Measurements from ENCODE around the gene CDKAL1.

The CDKAL1 gene

GRCh38 chr6:20559924-20560551 is 25.8 kb downstream of the CDKAL1 start:
- H3K27ac ChIP-seq (ENCODE audit: low read length), result no peak overlapping the region
- no peak overlapping the region for H3K4me2 ChIP-seq (ENCODE audit: insufficient read depth, low read length)
- no peak overlapping the region for H3K9ac ChIP-seq (ENCODE audit: low read depth, low read length)
- ATAC-seq (ENCODE audit: insufficient read depth, low read depth), result no peak
- no peak overlapping the region for H2AFZ ChIP-seq (ENCODE audit: low read depth, low read length)
- no peaks in the 10 kb centered on the region for H3K9me3 ChIP-seq (ENCODE audit: insufficient read depth, low read length, severe bottlenecking)
- peaks cover 6% of the 10 kb centered on the region; the same call in 1 of the 2 replicates for H3K36me3 ChIP-seq (ENCODE audit: insufficient read depth, low read length)
- H3K4me1 ChIP-seq (ENCODE audit: insufficient read depth, low read length), result peaks cover 11% of the 10 kb centered on the region
- DNase-seq, result no peak
- TF ChIP-seq EZH2 (IDR thresholded peaks at IDR 0.05; ENCODE audit: borderline replicate concordance, low read depth, low read length, severe bottlenecking) (no peak), CTCF (IDR thresholded peaks at IDR 0.05; ENCODE audit: borderline replicate concordance, extremely low read depth, low read length, poor library complexity, severe bottlenecking) (peak; percentile 37)
- H3K27me3 ChIP-seq (ENCODE audit: insufficient read depth, low read length, poor library complexity), result no peaks in the 10 kb centered on the region
- peaks cover 17% of the 10 kb centered on the region for H3K79me2 ChIP-seq (ENCODE audit: insufficient read depth, low read length)
- H3K4me3 ChIP-seq (ENCODE audit: low read depth in 1 of 2, low read length in 2 of 2), result no peak overlapping the region
- no peaks in the 10 kb centered on the region for H4K20me1 ChIP-seq (ENCODE audit: insufficient read depth, low read length)

- ATAC-seq (ENCODE audit: insufficient read depth, low read depth) (no peak), DNase-seq (no peak)
- H3K9ac ChIP-seq (ENCODE audit: low read depth, low read length), result no peak overlapping the region
- H4K20me1 ChIP-seq (ENCODE audit: insufficient read depth, low read length), result no peaks in the 10 kb centered on the region
- no peak overlapping the region for H2AFZ ChIP-seq (ENCODE audit: low read depth, low read length)
- peaks cover 3% of the 10 kb centered on the region; the same call in 1 of the 2 replicates for H3K36me3 ChIP-seq (ENCODE audit: insufficient read depth, low read length)
- peaks cover 23% of the 10 kb centered on the region for H3K4me1 ChIP-seq (ENCODE audit: insufficient read depth, low read length)
- no peaks in the 10 kb centered on the region for H3K27me3 ChIP-seq (ENCODE audit: insufficient read depth, low read length, poor library complexity)
- no peak overlapping the region for H3K4me3 ChIP-seq (ENCODE audit: low read depth in 1 of 2, low read length in 2 of 2)
- TF ChIP-seq CTCF (IDR thresholded peaks at IDR 0.05; ENCODE audit: borderline replicate concordance, extremely low read depth, low read length, poor library complexity, severe bottlenecking) (no peak), EZH2 (IDR thresholded peaks at IDR 0.05; ENCODE audit: borderline replicate concordance, low read depth, low read length, severe bottlenecking) (no peak)
- peaks cover 33% of the 10 kb centered on the region for H3K79me2 ChIP-seq (ENCODE audit: insufficient read depth, low read length)
- no peaks in the 10 kb centered on the region for H3K9me3 ChIP-seq (ENCODE audit: insufficient read depth, low read length, severe bottlenecking)
- no peak overlapping the region for H3K4me2 ChIP-seq (ENCODE audit: insufficient read depth, low read length)
- H3K27ac ChIP-seq (ENCODE audit: low read length), result no peak overlapping the region
Observed at GRCh38 chr6:20563377-20563776, 29.1 kb downstream of the CDKAL1 start.

- H3K9ac ChIP-seq (ENCODE audit: low read depth, low read length), result peak overlapping the region; percentile 44
- H3K4me2 ChIP-seq (ENCODE audit: insufficient read depth, low read length), result peak overlapping the region; percentile 52
- TF ChIP-seq EZH2 (IDR thresholded peaks at IDR 0.05; ENCODE audit: borderline replicate concordance, low read depth, low read length, severe bottlenecking), result no peak
- TF ChIP-seq CTCF (IDR thresholded peaks at IDR 0.05; ENCODE audit: borderline replicate concordance, extremely low read depth, low read length, poor library complexity, severe bottlenecking), result peak; percentile 77
- peaks cover 3% of the 10 kb centered on the region; the same call in 1 of the 2 replicates for H3K36me3 ChIP-seq (ENCODE audit: insufficient read depth, low read length)
- H3K27ac ChIP-seq (ENCODE audit: low read length), result peak overlapping the region; percentile 74
- DNase-seq, result no peak
- no peak for ATAC-seq (ENCODE audit: insufficient read depth, low read depth)
- peaks cover 23% of the 10 kb centered on the region for H3K4me1 ChIP-seq (ENCODE audit: insufficient read depth, low read length)
- H3K79me2 ChIP-seq (ENCODE audit: insufficient read depth, low read length), result peaks cover 37% of the 10 kb centered on the region
- no peak overlapping the region for H2AFZ ChIP-seq (ENCODE audit: low read depth, low read length)
- H3K9me3 ChIP-seq (ENCODE audit: insufficient read depth, low read length, severe bottlenecking), result no peaks in the 10 kb centered on the region
- H3K4me3 ChIP-seq (ENCODE audit: low read depth in 1 of 2, low read length in 2 of 2), result peak overlapping the region in 1 of 2 experiments; percentile 4; a peak in 1 of 4 replicates
- H4K20me1 ChIP-seq (ENCODE audit: insufficient read depth, low read length), result no peaks in the 10 kb centered on the region
- H3K27me3 ChIP-seq (ENCODE audit: insufficient read depth, low read length, poor library complexity), result no peaks in the 10 kb centered on the region
Observed at GRCh38 chr6:20564269-20564668, 30.0 kb downstream of the CDKAL1 start.

All from DND-41 (cell line).